Measurements from ENCODE around the gene APOBEC2. TPM values are rescaled to one million over a fixed set of nuclear protein-coding genes. Genes with fewer than 3 reads are reported as not detected.

APOBEC2 gene
- total RNA-seq, 2 experiments from 2014 or later: not detected

GRCh38 chr6:41040101-41040939 is 12.7 kb upstream of the APOBEC2 start:
- Mint-ChIP-seq H3K9me3 (ENCODE audit: low read depth) (no peaks in the 10 kb centered on the region), H3K36me3 (no peaks in the 10 kb centered on the region), H3K4me3 (no peak overlapping the region), H3K27ac (no peak overlapping the region), H3K27me3 (no peaks in the 10 kb centered on the region), H3K4me1 (peaks cover 6% of the 10 kb centered on the region)
- DNase-seq (no peak), ATAC-seq (no peak)
- CTCF ChIA-PET: interaction anchor here (0.7 to 6.1 kb wide), 9 partner anchors 10 to 186 kb away, joined by 3 to 82 read pairs (median 5); no protein-coding TSS in a partner anchor

GRCh38 chr6:41040940-41041536 is 12.0 kb upstream of the APOBEC2 start:
- Mint-ChIP-seq H3K4me1 (peaks cover 6% of the 10 kb centered on the region), H3K27me3 (no peaks in the 10 kb centered on the region), H3K36me3 (no peaks in the 10 kb centered on the region), H3K9me3 (ENCODE audit: low read depth) (no peaks in the 10 kb centered on the region), H3K27ac (no peak overlapping the region), H3K4me3 (no peak overlapping the region)
- no peak for DNase-seq
- CTCF ChIA-PET: interaction anchor here (1.1 to 6.1 kb wide), 4 partner anchors 13 to 27 kb away, joined by 3 to 82 read pairs (median 7); no protein-coding TSS in a partner anchor
- ATAC-seq: no peak

- Mint-ChIP-seq H3K4me3 (no peak within 1 kb of the TSS), H3K27me3 (no peaks in the 10 kb centered on the region), H3K9me3 (ENCODE audit: low read depth) (no peaks in the 10 kb centered on the region), H3K27ac (no peak within 1 kb of the TSS), H3K36me3 (no peaks in the 10 kb centered on the region), H3K4me1 (peaks cover 6% of the 10 kb centered on the region)
- no peak for ATAC-seq
- no peak for DNase-seq
- CTCF ChIA-PET: interaction anchor here (1.1 to 2.6 kb wide), 4 partner anchors 10 to 20 kb away, joined by 3 to 8 read pairs (median 4); no protein-coding TSS in a partner anchor
These were observed 10.6 kb upstream of the APOBEC2 start, which contains the start of gene TSPO2 for GRCh38 chr6:41042226-41043055. TSPO2 (plus strand) TSS chr6:41042467; CDS start chr6:41042986, 519 bp downstream.

- Mint-ChIP-seq H3K4me3 (no peak overlapping the region), H3K9me3 (ENCODE audit: low read depth) (no peaks in the 10 kb centered on the region), H3K36me3 (no peaks in the 10 kb centered on the region), H3K4me1 (peaks cover 6% of the 10 kb centered on the region), H3K27me3 (no peaks in the 10 kb centered on the region), H3K27ac (no peak overlapping the region)
- ATAC-seq (no peak), DNase-seq (no peak)
- CTCF ChIA-PET: interaction anchor here (2.6 kb wide), 1 partner anchor 15 kb away, joined by 8 read pairs; no protein-coding TSS in a partner anchor
These were observed 9.9 kb upstream of the APOBEC2 start for GRCh38 chr6:41043151-41043550.

- H3K36me3 Mint-ChIP-seq: no peaks in the 10 kb centered on the region
- H3K4me1 Mint-ChIP-seq: peaks cover 3% of the 10 kb centered on the region
- no peaks in the 10 kb centered on the region for H3K9me3 Mint-ChIP-seq (ENCODE audit: low read depth)
- no peak for DNase-seq
- CTCF ChIA-PET: interaction anchor here (0.9 to 1.3 kb wide), 4 partner anchors 10 to 18 kb away, joined by 3 to 6 read pairs (median 4); no protein-coding TSS in a partner anchor
- no peak overlapping the region for H3K4me3 Mint-ChIP-seq
- no peaks in the 10 kb centered on the region for H3K27me3 Mint-ChIP-seq
- H3K27ac Mint-ChIP-seq: no peak overlapping the region
- ATAC-seq: no peak
These were observed 7.3 kb upstream of the APOBEC2 start for GRCh38 chr6:41045664-41046063.

GRCh38 chr6:41046084-41046483 is 6.9 kb upstream of the APOBEC2 start:
- no peak for ATAC-seq
- H3K9me3 Mint-ChIP-seq (ENCODE audit: low read depth): no peaks in the 10 kb centered on the region
- H3K27ac Mint-ChIP-seq: no peak overlapping the region
- H3K36me3 Mint-ChIP-seq: no peaks in the 10 kb centered on the region
- CTCF ChIA-PET: interaction anchor here (1.3 to 1.7 kb wide), 2 partner anchors 9 to 10 kb away, joined by 6 read pairs; no protein-coding TSS in a partner anchor
- DNase-seq: no peak
- no peaks in the 10 kb centered on the region for H3K4me1 Mint-ChIP-seq
- H3K27me3 Mint-ChIP-seq: no peaks in the 10 kb centered on the region
- no peak overlapping the region for H3K4me3 Mint-ChIP-seq

- CTCF ChIA-PET: interaction anchor here (1.7 kb wide), 1 partner anchor 10 kb away, joined by 6 read pairs; no protein-coding TSS in a partner anchor
- Mint-ChIP-seq H3K4me3 (no peak overlapping the region), H3K9me3 (ENCODE audit: low read depth) (no peaks in the 10 kb centered on the region), H3K4me1 (peaks cover 7% of the 10 kb centered on the region), H3K36me3 (peaks cover 6% of the 10 kb centered on the region), H3K27me3 (no peaks in the 10 kb centered on the region), H3K27ac (no peak overlapping the region)
- ATAC-seq: no peak
- DNase-seq: no peak
These were observed 5.7 kb upstream of the APOBEC2 start for GRCh38 chr6:41047306-41047705.

- no peak overlapping the region for H3K27ac Mint-ChIP-seq
- no peak for DNase-seq
- ATAC-seq: no peak
- H3K4me1 Mint-ChIP-seq: peaks cover 11% of the 10 kb centered on the region
- CTCF ChIA-PET: interaction anchor here (1.6 to 1.7 kb wide), 3 partner anchors 10 to 135 kb away, joined by 6 to 7 read pairs (median 7); no protein-coding TSS in a partner anchor
- H3K9me3 Mint-ChIP-seq (ENCODE audit: low read depth): no peaks in the 10 kb centered on the region
- peaks cover 6% of the 10 kb centered on the region for H3K36me3 Mint-ChIP-seq
- no peaks in the 10 kb centered on the region for H3K27me3 Mint-ChIP-seq
- no peak overlapping the region for H3K4me3 Mint-ChIP-seq
These were observed 5.0 kb upstream of the APOBEC2 start for GRCh38 chr6:41047745-41048732.

GRCh38 chr6:41049521-41049920 is 3.5 kb upstream of the APOBEC2 start:
- no peak overlapping the region for H3K4me3 Mint-ChIP-seq
- H3K9me3 Mint-ChIP-seq (ENCODE audit: low read depth): no peaks in the 10 kb centered on the region
- no peak overlapping the region for H3K27ac Mint-ChIP-seq
- H3K4me1 Mint-ChIP-seq: peaks cover 11% of the 10 kb centered on the region
- ATAC-seq (no peak), DNase-seq (no peak)
- no peaks in the 10 kb centered on the region for H3K27me3 Mint-ChIP-seq
- H3K36me3 Mint-ChIP-seq: peaks cover 6% of the 10 kb centered on the region
- CTCF ChIA-PET: interaction anchor here (0.8 to 2.1 kb wide), 4 partner anchors 10 to 133 kb away, joined by 4 to 7 read pairs (median 6); no protein-coding TSS in a partner anchor

GRCh38 chr6:41049955-41050354 is 3.0 kb upstream of the APOBEC2 start:
- Mint-ChIP-seq H3K27me3 (no peaks in the 10 kb centered on the region), H3K36me3 (peaks cover 6% of the 10 kb centered on the region), H3K4me1 (peaks cover 11% of the 10 kb centered on the region), H3K27ac (no peak overlapping the region), H3K4me3 (no peak overlapping the region), H3K9me3 (ENCODE audit: low read depth) (no peaks in the 10 kb centered on the region)
- peak; percentile 26 for DNase-seq
- CTCF ChIA-PET: interaction anchor here (0.8 to 2.1 kb wide), 3 partner anchors 10 to 133 kb away, joined by 4 to 7 read pairs (median 4); no protein-coding TSS in a partner anchor
- ATAC-seq: no peak

GRCh38 chr6:41050536-41050935 is 2.5 kb upstream of the APOBEC2 start:
- Mint-ChIP-seq H3K4me1 (peaks cover 11% of the 10 kb centered on the region), H3K36me3 (peaks cover 6% of the 10 kb centered on the region), H3K27me3 (no peaks in the 10 kb centered on the region), H3K27ac (no peak overlapping the region), H3K9me3 (ENCODE audit: low read depth) (no peaks in the 10 kb centered on the region), H3K4me3 (no peak overlapping the region)
- CTCF ChIA-PET: interaction anchor here (2.1 kb wide), 1 partner anchor 19 kb away, joined by 4 read pairs; no protein-coding TSS in a partner anchor
- DNase-seq: no peak
- no peak for ATAC-seq

GRCh38 chr6:41051873-41052272 is 1.1 kb upstream of the APOBEC2 start:
- ATAC-seq: peak; percentile 80
- Mint-ChIP-seq H3K27ac (peak overlapping the region; percentile 61), H3K4me3 (no peak overlapping the region)

More at GRCh38 chr6:41051873-41052272, 1.1 kb upstream of the APOBEC2 start:
- Mint-ChIP-seq H3K9me3 (ENCODE audit: low read depth) (no peaks in the 10 kb centered on the region), H3K4me1 (peaks cover 11% of the 10 kb centered on the region), H3K36me3 (peaks cover 6% of the 10 kb centered on the region), H3K27me3 (no peaks in the 10 kb centered on the region)
- DNase-seq: peak; percentile 22
- CTCF ChIA-PET: interaction anchor here (1.3 to 1.9 kb wide), 4 partner anchors 10 to 24 kb away, joined by 3 to 7 read pairs (median 4); partner anchors contain the start of genes TSPO2 and UNC5CL
